ENCODE measurements around the gene ART1.
"Not testable (repeated sequence)": the region's sequence is repeated elsewhere in the genome, so short reads cannot be mapped to it uniquely, and the experiment has no call there.

The ART1 gene

DNA sequence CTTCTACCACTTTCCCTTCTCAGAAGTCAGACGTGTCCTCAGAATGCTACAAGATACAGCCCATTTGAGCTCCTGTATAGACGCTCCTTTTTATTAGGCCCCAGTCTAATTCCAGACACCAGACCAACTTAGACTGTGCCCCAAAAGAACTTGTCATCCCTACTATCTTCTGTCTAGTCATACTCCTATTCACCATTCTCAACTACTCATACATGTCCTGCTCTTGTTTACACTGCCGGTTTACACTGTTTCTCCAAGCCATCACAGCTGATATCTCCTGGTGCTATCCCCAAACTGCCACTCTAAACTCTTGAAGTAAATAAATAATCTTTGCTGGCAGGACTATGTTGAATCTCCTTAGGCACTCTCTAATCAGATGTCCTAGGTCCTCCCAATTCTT lies 7.6 kb downstream of the ART1 start:
- H3K4me1 ChIP-seq (ENCODE audit: low read depth, poor library complexity, severe bottlenecking); H3K27ac ChIP-seq; H3K4me3 ChIP-seq (IDR thresholded peaks at IDR 0.05; ENCODE audit: insufficient read depth, low read depth, low read length); H3K79me2 ChIP-seq (ENCODE audit: insufficient read depth, low read depth); H3K4me2 ChIP-seq; H2AFZ ChIP-seq (ENCODE audit: low read depth); H3K9ac ChIP-seq; H3K36me3 ChIP-seq (ENCODE audit: insufficient read depth); H4K20me1 ChIP-seq (ENCODE audit: insufficient read depth): not testable (repeated sequence)
- H3K27me3 ChIP-seq (ENCODE audit: insufficient read depth, low read depth): peaks cover 14% of the 10 kb centered on the region; the same call in 1 of the 2 replicates

DNA sequence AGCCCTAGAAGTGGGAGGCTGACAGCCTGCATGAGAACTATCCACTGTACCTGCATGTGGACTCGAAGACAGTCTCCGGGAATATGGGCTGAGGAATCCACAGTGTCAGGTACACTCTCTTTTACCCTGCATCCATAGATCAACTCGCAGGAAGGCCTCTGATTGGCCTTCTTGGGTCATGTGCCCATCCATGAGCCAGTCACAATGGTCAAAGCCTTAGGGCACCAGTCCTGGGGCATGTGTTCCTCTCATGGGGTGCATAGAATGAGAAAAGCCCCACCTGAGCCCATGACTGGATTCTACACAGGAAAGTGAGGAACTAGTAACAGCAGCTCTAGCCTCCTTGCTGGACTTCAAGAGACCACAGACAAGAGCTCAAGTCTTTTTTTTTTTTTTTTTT lies 10.6 kb downstream of the ART1 start:
- Histone ChIP-seq H3K36me3 (ENCODE audit: insufficient read depth) (no peaks in the 10 kb centered on the region), H3K4me2 (no peak overlapping the region), H3K27ac (no peak overlapping the region), H3K4me1 (ENCODE audit: low read depth, poor library complexity, severe bottlenecking) (no peaks in the 10 kb centered on the region), H2AFZ (ENCODE audit: low read depth) (no peak overlapping the region), H4K20me1 (ENCODE audit: insufficient read depth) (no peaks in the 10 kb centered on the region), H3K9ac (no peak overlapping the region), H3K4me3 (IDR thresholded peaks at IDR 0.05; ENCODE audit: insufficient read depth, low read depth, low read length) (no peak overlapping the region), H3K79me2 (ENCODE audit: insufficient read depth, low read depth) (no peaks in the 10 kb centered on the region), H3K27me3 (ENCODE audit: insufficient read depth, low read depth) (no peaks in the 10 kb centered on the region)
- TF ChIP-seq, protein P1, sequence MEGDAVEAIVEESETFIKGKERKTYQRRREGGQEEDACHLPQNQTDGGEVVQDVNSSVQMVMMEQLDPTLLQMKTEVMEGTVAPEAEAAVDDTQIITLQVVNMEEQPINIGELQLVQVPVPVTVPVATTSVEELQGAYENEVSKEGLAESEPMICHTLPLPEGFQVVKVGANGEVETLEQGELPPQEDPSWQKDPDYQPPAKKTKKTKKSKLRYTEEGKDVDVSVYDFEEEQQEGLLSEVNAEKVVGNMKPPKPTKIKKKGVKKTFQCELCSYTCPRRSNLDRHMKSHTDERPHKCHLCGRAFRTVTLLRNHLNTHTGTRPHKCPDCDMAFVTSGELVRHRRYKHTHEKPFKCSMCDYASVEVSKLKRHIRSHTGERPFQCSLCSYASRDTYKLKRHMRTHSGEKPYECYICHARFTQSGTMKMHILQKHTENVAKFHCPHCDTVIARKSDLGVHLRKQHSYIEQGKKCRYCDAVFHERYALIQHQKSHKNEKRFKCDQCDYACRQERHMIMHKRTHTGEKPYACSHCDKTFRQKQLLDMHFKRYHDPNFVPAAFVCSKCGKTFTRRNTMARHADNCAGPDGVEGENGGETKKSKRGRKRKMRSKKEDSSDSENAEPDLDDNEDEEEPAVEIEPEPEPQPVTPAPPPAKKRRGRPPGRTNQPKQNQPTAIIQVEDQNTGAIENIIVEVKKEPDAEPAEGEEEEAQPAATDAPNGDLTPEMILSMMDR (conservative IDR thresholded peaks at IDR 0.05; ENCODE audit: low read depth, low read length): no peak

DNA sequence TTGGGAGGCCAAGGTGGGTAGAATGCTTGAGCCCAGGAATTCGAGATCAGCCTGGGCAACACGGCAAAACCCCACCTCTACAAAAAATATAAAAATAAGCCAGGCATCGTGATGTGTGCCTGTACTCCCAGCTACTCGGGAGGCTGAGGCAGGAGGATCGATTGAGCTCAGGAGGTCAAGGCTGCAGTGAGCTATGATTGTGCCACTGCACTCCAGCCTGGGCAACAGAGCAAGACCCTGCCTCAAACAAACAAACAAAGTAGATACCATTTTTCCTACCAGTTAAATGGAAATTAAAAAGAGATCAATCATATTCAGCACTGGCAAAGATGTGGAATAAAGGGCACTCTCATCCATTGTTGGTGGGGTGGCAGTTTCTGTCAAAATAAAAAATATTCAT lies 12.4 kb downstream of the ART1 start:
- not testable (repeated sequence) for H3K4me2 ChIP-seq; H3K4me3 ChIP-seq (IDR thresholded peaks at IDR 0.05; ENCODE audit: insufficient read depth, low read depth, low read length); H2AFZ ChIP-seq (ENCODE audit: low read depth); H3K79me2 ChIP-seq (ENCODE audit: insufficient read depth, low read depth); H4K20me1 ChIP-seq (ENCODE audit: insufficient read depth); H3K9ac ChIP-seq; H3K4me1 ChIP-seq (ENCODE audit: low read depth, poor library complexity, severe bottlenecking); H3K27me3 ChIP-seq (ENCODE audit: insufficient read depth, low read depth); H3K36me3 ChIP-seq (ENCODE audit: insufficient read depth); H3K27ac ChIP-seq

DNA sequence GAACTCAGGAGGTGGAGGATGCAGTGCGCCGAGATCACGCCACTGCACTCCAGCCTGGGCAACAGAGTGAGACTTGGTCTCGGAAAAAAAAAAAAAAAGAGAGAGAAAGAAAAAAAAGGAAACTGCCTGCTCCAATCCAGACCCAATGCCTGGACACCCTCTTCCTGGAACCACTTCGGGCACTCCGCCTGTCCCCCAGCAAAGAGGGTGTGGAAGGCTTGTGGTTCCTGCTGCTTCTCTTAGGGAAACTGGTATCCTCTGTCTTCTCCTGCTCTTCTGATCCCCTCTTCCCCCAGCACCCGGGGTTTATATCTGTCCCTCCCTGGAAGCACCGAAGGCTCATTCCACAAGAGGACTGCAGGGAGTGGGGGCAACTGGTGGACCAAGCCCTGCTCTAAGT lies 13.3 kb downstream of the ART1 start:
- Histone ChIP-seq H3K27me3 (ENCODE audit: insufficient read depth, low read depth) (no peaks in the 10 kb centered on the region), H4K20me1 (ENCODE audit: insufficient read depth) (no peaks in the 10 kb centered on the region), H3K9ac (no peak overlapping the region), H2AFZ (ENCODE audit: low read depth) (no peak overlapping the region), H3K4me3 (IDR thresholded peaks at IDR 0.05; ENCODE audit: insufficient read depth, low read depth, low read length) (no peak overlapping the region), H3K4me2 (no peak overlapping the region), H3K27ac (no peak overlapping the region), H3K36me3 (ENCODE audit: insufficient read depth) (no peaks in the 10 kb centered on the region), H3K4me1 (ENCODE audit: low read depth, poor library complexity, severe bottlenecking) (no peaks in the 10 kb centered on the region), H3K79me2 (ENCODE audit: insufficient read depth, low read depth) (no peaks in the 10 kb centered on the region)
- TF ChIP-seq, protein P1 (conservative IDR thresholded peaks at IDR 0.05; ENCODE audit: low read depth, low read length): no peak

DNA sequence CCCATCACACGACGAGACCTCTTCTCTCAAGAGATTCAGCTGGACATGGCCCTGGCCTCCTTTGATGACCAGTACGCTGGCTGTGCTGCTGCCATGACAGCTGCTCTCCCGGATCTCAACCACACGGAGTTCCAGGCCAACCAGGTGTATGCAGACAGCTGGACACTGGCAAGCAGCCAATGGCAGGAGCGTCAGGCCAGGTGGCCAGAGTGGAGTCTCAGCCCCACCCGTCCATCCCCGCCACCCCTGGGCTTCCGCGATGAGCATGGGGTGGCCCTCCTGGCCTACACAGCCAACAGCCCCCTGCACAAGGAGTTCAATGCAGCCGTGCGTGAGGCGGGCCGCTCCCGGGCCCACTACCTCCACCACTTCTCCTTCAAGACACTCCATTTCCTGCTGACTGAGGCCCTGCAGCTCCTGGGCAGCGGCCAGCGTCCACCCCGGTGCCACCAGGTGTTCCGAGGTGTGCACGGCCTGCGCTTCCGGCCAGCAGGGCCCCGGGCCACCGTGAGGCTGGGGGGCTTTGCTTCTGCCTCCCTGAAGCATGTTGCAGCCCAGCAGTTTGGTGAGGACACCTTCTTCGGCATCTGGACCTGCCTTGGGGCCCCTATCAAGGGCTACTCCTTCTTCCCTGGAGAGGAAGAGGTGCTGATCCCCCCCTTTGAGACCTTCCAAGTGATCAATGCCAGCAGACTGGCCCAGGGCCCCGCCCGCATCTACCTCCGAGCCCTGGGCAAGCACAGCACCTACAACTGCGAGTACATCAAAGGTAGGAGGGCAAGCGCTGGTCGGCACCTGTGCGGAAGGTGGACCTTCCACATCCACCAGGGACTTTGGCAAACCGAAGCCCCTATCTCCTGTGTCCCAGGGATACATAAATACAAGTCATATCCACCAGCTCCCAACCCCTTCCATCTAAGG lies 14.9 kb downstream of the ART1 start:
- Histone ChIP-seq H3K4me2 (no peak overlapping the region), H3K36me3 (ENCODE audit: insufficient read depth) (no peaks in the 10 kb centered on the region), H3K9ac (no peak overlapping the region), H3K27ac (no peak overlapping the region), H2AFZ (ENCODE audit: low read depth) (no peak overlapping the region), H3K4me1 (ENCODE audit: low read depth, poor library complexity, severe bottlenecking) (no peaks in the 10 kb centered on the region), H3K4me3 (IDR thresholded peaks at IDR 0.05; ENCODE audit: insufficient read depth, low read depth, low read length) (no peak overlapping the region), H3K79me2 (ENCODE audit: insufficient read depth, low read depth) (no peaks in the 10 kb centered on the region), H4K20me1 (ENCODE audit: insufficient read depth) (no peaks in the 10 kb centered on the region), H3K27me3 (ENCODE audit: insufficient read depth, low read depth) (no peaks in the 10 kb centered on the region)
- TF ChIP-seq, protein P1 (conservative IDR thresholded peaks at IDR 0.05; ENCODE audit: low read depth, low read length): no peak

All from KMS-11 (cell line).